ENCODE measurements around the gene ETS1. TPM values are rescaled to one million over a fixed set of nuclear protein-coding genes. Genes with fewer than 3 reads are reported as not detected.

The ETS1 gene
- total RNA-seq, 1 experiment from 2014 or later, result 3.7 TPM

GRCh38 chr11:128546916-128547315, 40.4 kb downstream of the ETS1 start:
- peaks cover 81% of the 10 kb centered on the region for H3K27me3 ChIP-seq (replicated peaks; ENCODE audit: insufficient read depth, low read depth, low read length, poor library complexity)
- H3K9me3 ChIP-seq (ENCODE audit: low read depth, low read length, poor library complexity, severe bottlenecking), result no peaks in the 10 kb centered on the region
- BruUV-seq (replicated peaks), result no TSS peak
- no peak overlapping the region for H3K4me3 ChIP-seq (ENCODE audit: low read depth, low read length, poor library complexity, severe bottlenecking)
- CTCF ChIA-PET, result no interaction called here
- no peak for DNase-seq (ENCODE audit: low spot score)
- H3K36me3 ChIP-seq (ENCODE audit: insufficient read depth, low read length, poor library complexity, severe bottlenecking), result no peaks in the 10 kb centered on the region
- POLR2A ChIA-PET (ENCODE audit: low non-redundant PET), result no interaction called here
- TF ChIP-seq CTCF (conservative IDR thresholded peaks at IDR 0.05; ENCODE audit: low read depth, low read length) (no peak), EZH2 (IDR thresholded peaks at IDR 0.05; ENCODE audit: borderline replicate concordance, low read depth, low read length, poor library complexity, severe bottlenecking) (no peak)
- intact Hi-C loops (cut with micrococcal nuclease; ENCODE audit: unreplicated experiment), result no loop called here
- H3K27ac ChIP-seq (ENCODE audit: low read depth, low read length, poor library complexity, severe bottlenecking), result no peak overlapping the region
- no peaks in the 10 kb centered on the region for H3K4me1 ChIP-seq (ENCODE audit: insufficient read depth, low read length, poor library complexity, severe bottlenecking)

DNA sequence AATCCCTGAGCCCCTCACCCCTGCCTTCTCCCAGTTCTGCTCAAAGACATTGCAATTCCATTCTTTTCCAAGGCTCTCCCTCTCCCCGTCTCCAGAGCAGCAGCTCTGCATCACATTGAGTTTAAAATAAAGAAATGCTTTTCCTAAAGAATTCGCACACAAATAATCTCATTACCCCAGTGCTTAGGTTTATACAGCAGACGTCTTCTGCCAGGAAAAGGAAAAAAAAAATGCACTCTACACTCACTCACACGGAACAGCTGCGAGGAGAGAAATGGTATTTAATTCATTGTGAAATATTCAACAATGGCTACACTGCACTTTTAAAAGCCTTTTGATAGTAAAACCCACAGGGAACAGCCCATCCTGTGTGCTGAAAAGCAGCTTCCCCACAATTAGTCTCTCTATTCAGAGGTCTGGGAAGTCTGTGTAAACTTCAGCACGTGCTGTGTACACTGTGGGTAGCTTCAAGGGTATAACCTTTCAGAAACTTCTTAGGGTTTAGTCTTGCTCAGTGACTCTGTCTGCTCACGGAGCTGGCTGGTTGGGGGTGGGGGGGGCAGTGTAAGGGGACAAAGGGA, 42.8 kb downstream of the ETS1 start:
- peak; percentile 28 for DNase-seq (ENCODE audit: low spot score)
- TF ChIP-seq CTCF (conservative IDR thresholded peaks at IDR 0.05; ENCODE audit: low read depth, low read length), result no peak
- TF ChIP-seq EZH2 (IDR thresholded peaks at IDR 0.05; ENCODE audit: borderline replicate concordance, low read depth, low read length, poor library complexity, severe bottlenecking), result no peak
- H3K9me3 ChIP-seq (ENCODE audit: low read depth, low read length, poor library complexity, severe bottlenecking), result no peaks in the 10 kb centered on the region
- peaks cover 93% of the 10 kb centered on the region for H3K27me3 ChIP-seq (replicated peaks; ENCODE audit: insufficient read depth, low read depth, low read length, poor library complexity)
- no peaks in the 10 kb centered on the region for H3K4me1 ChIP-seq (ENCODE audit: insufficient read depth, low read length, poor library complexity, severe bottlenecking)
- intact Hi-C loops (cut with micrococcal nuclease; ENCODE audit: unreplicated experiment), result no loop called here
- ChIA-PET CTCF (no interaction called here), POLR2A (ENCODE audit: low non-redundant PET) (interaction anchor here (0.7 kb wide), 1 partner anchor 246 kb away, joined by 3 read pairs; no protein-coding TSS in a partner anchor)
- H3K36me3 ChIP-seq (ENCODE audit: insufficient read depth, low read length, poor library complexity, severe bottlenecking), result no peaks in the 10 kb centered on the region
- H3K4me3 ChIP-seq (ENCODE audit: low read depth, low read length, poor library complexity, severe bottlenecking), result no peak overlapping the region
- no peak overlapping the region for H3K27ac ChIP-seq (ENCODE audit: low read depth, low read length, poor library complexity, severe bottlenecking)
- BruUV-seq (replicated peaks), result no TSS peak

DNA sequence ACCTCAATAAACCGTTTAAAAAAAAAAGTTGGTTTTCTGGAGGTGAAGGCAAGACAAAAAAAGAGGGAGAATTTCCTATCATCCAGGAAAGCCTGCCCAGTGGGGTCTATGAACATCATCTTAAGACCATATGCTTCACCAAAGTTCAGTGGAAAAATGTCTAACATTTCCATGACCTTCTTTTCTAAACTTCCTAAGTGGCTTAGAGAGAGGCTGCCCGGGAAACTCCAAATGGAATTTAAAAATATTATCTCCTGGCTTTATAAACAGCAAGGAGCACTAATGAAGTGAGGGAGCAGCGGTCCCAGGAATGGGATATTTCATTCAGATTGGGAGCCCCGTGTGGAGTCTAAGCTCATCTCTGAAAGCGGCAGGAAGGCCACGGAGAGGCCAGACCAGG, 46.9 kb downstream of the ETS1 start:
- intact Hi-C loops (cut with micrococcal nuclease; ENCODE audit: unreplicated experiment), result no loop called here
- BruUV-seq (replicated peaks), result no TSS peak
- no peaks in the 10 kb centered on the region for H3K4me1 ChIP-seq (ENCODE audit: insufficient read depth, low read length, poor library complexity, severe bottlenecking)
- no peaks in the 10 kb centered on the region for H3K36me3 ChIP-seq (ENCODE audit: insufficient read depth, low read length, poor library complexity, severe bottlenecking)
- H3K27ac ChIP-seq (ENCODE audit: low read depth, low read length, poor library complexity, severe bottlenecking), result no peak overlapping the region
- H3K4me3 ChIP-seq (ENCODE audit: low read depth, low read length, poor library complexity, severe bottlenecking), result no peak overlapping the region
- ChIA-PET POLR2A (ENCODE audit: low non-redundant PET) (no interaction called here), CTCF (no interaction called here)
- DNase-seq (ENCODE audit: low spot score), result no peak
- TF ChIP-seq EZH2 (IDR thresholded peaks at IDR 0.05; ENCODE audit: borderline replicate concordance, low read depth, low read length, poor library complexity, severe bottlenecking) (no peak), CTCF (conservative IDR thresholded peaks at IDR 0.05; ENCODE audit: low read depth, low read length) (no peak)
- peaks cover 92% of the 10 kb centered on the region for H3K27me3 ChIP-seq (replicated peaks; ENCODE audit: insufficient read depth, low read depth, low read length, poor library complexity)
- no peaks in the 10 kb centered on the region for H3K9me3 ChIP-seq (ENCODE audit: low read depth, low read length, poor library complexity, severe bottlenecking)

Data from A673 (cell line).